Measurements from ENCODE around the gene OR52A1.

- TF ChIP-seq FOXP2 (optimal IDR thresholded peaks at IDR 0.05; ENCODE audit: control extremely low read depth, extremely low read length, insufficient read depth) (no peak), EZH2 (IDR thresholded peaks at IDR 0.05) (no peak), POLR2AphosphoS5 (IDR thresholded peaks at IDR 0.05; ENCODE audit: borderline replicate concordance, low read depth, low read length) (no peak)
Measured at GRCh38 chr11:5131584-5132335, 22.8 kb downstream of the OR52A1 start.

All from SK-N-MC (cell line).